Measurements from ENCODE around the gene CHID1. TPM values are rescaled to one million over a fixed set of nuclear protein-coding genes. Genes with fewer than 3 reads are reported as not detected.

CHID1 gene
- total and polyA plus RNA-seq, 2 donors (not counting 1 experiment from before 2014, with no cell fraction given): 31.0 to 68.1 TPM

DNA sequence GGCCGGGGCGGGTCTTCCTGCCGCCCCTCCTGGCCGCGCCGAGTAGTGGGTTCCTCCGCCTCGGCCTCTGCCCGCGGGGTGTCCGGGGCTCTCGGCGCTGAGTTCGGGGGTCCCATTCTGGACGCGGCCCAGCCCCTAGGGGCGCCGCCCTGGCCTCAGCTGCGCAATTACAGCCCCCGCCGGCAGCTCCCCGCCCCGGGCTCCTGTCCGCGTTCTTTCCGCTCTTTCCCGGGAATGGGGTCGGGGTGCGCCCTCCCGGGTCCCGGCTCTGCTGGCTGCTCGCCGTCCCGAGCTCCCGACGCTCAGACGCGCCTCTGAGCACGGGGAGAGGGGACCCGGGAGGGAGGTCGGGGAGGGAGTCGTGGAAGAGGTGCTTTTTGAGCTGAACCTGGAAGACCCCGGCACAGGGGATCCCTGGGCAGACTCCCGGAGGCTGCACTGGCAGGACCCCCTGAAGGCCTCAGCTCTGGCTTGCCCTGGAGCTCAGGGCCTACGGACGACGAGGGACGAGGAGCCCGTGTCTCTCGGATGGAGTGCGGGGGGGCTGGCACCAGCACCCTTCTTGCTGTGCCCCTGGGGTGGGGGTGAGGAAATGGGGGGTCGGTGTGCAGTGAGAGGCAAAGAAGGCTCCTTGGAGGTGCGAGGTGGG, 67.4 kb downstream of the CHID1 start:
- peaks cover 27% of the 10 kb centered on the region for H3K4me1 Mint-ChIP-seq
- H3K27me3 Mint-ChIP-seq: no peaks in the 10 kb centered on the region
- Histone ChIP-seq H3K4me1 (ENCODE audit: control insufficient read depth in 2 of 2, insufficient read depth in 2 of 2, low read length in 2 of 2) (peaks cover 27 to 41% of the 10 kb centered on the region in 2 donors), H3K9me3 (ENCODE audit: control extremely low read depth in 1 of 3, control insufficient read depth in 2 of 3, insufficient read depth in 1 of 3, low read length in 2 of 3) (no peaks in the 10 kb centered on the region), H3K27ac (ENCODE audit: low read length in 2 of 2) (no peak overlapping the region), H3K36me3 (replicated peaks in 1 of 2; ENCODE audit: control extremely low read depth in 1 of 2, control insufficient read depth in 1 of 2, extremely low read depth in 1 of 2, insufficient read depth in 2 of 2, low read length in 1 of 2) (peaks cover 0 to 14% of the 10 kb centered on the region in 2 experiments), H3K4me3 (ENCODE audit: control extremely low read depth in 1 of 5, extremely low read depth in 1 of 5, insufficient read depth in 1 of 5, low read depth in 2 of 5, low read length in 4 of 5) (peak overlapping the region in 4 of 5 experiments; percentile 69 to 96 (median 76)), H4K20me1 (ENCODE audit: control insufficient read depth, insufficient read depth, low read length, poor library complexity, severe bottlenecking) (peaks cover 32% of the 10 kb centered on the region), H3K4me2 (replicated peaks; ENCODE audit: low read depth, low read length, poor library complexity, severe bottlenecking) (peak overlapping the region; percentile 88), H3K79me2 (ENCODE audit: control insufficient read depth, insufficient read depth, low read length) (peaks cover 20% of the 10 kb centered on the region), H3K27me3 (replicated peaks in 1 of 4; ENCODE audit: control extremely low read depth in 1 of 4, control insufficient read depth in 3 of 4, insufficient read depth in 4 of 4, low read length in 3 of 4) (peaks cover 0 to 36% (median 8%) of the 10 kb centered on the region in 4 experiments), H2AFZ (ENCODE audit: insufficient read depth, low read depth, low read length, poor library complexity, severe bottlenecking) (peak overlapping the region; percentile 96), H3K9ac (ENCODE audit: low read length) (peak overlapping the region; percentile 85)
- 1% methylated on average over 50 of the region's 53 CpGs for WGBS (ENCODE audit: insufficient coverage)
- ChIA-PET POLR2A (interaction anchor here (0.6 to 5.2 kb wide), 11 partner anchors 8 to 433 kb away, joined by 3 to 29 read pairs (median 6); partner anchors contain the start of genes CD151, CRACR2B, PNPLA2 and RPLP2), CTCF (interaction anchor here (0.8 to 1.6 kb wide), 4 partner anchors 10 to 44 kb away, joined by 3 to 6 read pairs (median 3); partner anchors contain the start of genes CD151 and CRACR2B)
- peak overlapping the region; percentile 32 for H3K27ac Mint-ChIP-seq
- no peaks in the 10 kb centered on the region for H3K9me3 Mint-ChIP-seq (ENCODE audit: insufficient read depth)
- ATAC-seq (ENCODE audit: low read depth) (peak; percentile 6), DNase-seq (peak; percentile 52)
- peak overlapping the region; percentile 83 for H3K4me3 Mint-ChIP-seq
- TF ChIP-seq, protein P1, sequence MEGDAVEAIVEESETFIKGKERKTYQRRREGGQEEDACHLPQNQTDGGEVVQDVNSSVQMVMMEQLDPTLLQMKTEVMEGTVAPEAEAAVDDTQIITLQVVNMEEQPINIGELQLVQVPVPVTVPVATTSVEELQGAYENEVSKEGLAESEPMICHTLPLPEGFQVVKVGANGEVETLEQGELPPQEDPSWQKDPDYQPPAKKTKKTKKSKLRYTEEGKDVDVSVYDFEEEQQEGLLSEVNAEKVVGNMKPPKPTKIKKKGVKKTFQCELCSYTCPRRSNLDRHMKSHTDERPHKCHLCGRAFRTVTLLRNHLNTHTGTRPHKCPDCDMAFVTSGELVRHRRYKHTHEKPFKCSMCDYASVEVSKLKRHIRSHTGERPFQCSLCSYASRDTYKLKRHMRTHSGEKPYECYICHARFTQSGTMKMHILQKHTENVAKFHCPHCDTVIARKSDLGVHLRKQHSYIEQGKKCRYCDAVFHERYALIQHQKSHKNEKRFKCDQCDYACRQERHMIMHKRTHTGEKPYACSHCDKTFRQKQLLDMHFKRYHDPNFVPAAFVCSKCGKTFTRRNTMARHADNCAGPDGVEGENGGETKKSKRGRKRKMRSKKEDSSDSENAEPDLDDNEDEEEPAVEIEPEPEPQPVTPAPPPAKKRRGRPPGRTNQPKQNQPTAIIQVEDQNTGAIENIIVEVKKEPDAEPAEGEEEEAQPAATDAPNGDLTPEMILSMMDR (IDR thresholded peaks at IDR 0.05): peak; percentile 34
- no peak for TF ChIP-seq EZH2 (IDR thresholded peaks at IDR 0.05; ENCODE audit: borderline replicate concordance, insufficient read depth, low read depth, low read length, poor library complexity, severe bottlenecking)
- intact Hi-C loops (cut with micrococcal nuclease): loop anchor here (2.0 to 5.0 kb wide), 2 partner anchors 68 to 1009 kb away; partner anchors contain the start of genes CHID1 and LSP1
